ENCODE measurements around the gene ICA1. TPM values are rescaled to one million over a fixed set of nuclear protein-coding genes. Genes with fewer than 3 reads are reported as not detected.

The ICA1 gene
- total RNA-seq, 1 donor from 2014 or later: 10.5 TPM

DNA sequence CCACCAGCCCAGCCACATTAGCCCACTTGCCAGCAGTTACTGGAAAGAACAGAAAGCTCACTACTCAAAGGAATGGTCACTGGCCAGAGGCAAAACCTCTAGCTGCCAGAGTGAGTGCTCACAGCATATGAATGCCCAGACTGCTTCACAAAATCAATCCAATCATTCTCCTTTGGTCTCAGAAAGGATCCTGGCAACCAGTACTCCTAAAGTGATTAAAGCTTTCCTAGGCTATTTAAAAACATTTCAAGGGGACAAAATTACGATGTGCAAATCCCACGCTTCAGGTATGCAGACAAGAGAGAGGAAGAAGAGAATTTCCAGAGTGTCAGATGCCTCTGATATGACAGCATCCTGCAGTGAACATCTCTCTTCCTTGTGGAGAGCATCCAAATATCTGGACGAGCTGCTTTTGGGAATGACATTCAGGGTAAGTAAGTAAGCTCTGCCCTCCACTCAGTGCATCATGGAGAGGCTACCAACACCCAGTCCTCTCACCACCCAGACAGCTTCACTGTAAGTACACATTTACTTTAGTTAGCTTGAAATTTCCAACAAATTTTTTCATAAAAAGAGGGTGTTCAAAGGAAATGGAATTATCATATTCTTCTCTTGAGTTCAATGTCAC, 25.1 kb downstream of the ICA1 start:
- Histone ChIP-seq H3K27me3 (ENCODE audit: control insufficient read depth, insufficient read depth, low read length) (no peaks in the 10 kb centered on the region), H3K4me3 (ENCODE audit: low read depth, low read length) (no peak overlapping the region), H3K36me3 (ENCODE audit: control insufficient read depth, insufficient read depth, low read length) (no peaks in the 10 kb centered on the region)
- FAIRE-seq: no peak
- DNase-seq (ENCODE audit: low read depth): no peak
- TF ChIP-seq CTCF (IDR thresholded peaks at IDR 0.05; ENCODE audit: insufficient read depth, low read length, severe bottlenecking): no peak

DNA sequence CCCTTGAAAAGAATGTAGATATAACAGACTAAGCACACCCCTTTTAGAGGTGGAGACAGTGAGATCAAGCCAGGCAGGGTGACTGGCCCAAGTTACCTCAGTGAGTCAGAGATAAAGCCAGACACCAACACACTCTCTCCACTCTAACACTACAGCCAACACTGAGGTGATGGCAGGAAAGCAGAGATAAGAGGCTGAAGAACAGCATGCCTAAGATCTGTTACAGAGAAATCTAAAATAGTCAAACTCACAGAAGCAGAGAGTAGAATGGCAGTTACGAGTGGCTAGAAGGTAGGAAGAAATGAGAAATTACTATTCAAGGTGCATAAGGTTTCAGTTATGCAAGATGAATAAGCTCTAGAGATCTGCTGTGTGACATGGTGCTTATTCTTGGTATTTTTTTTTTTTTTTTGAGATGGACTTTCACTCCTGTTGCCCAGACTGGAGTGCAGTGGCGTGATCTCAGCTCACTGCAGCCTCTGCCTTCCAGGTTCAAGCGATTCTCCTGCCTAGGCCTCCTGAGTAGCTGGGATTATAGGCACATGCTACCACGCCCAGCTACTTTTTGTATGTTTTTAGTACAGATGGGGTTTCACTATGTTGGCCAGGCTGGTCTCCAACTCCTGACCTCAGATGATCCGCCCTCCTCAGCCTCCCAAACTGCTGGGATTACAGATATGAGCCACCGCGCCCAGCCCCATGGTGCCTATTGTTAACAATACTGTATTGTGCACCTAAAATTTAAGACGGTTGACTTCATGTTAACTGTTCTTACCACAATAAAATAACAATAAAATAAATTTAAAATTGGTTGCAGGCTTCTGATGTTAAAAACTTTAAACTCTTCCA, 28.7 kb downstream of the ICA1 start:
- H3K4me3 ChIP-seq (ENCODE audit: low read depth, low read length): no peak overlapping the region
- no peak for FAIRE-seq
- H3K36me3 ChIP-seq (ENCODE audit: control insufficient read depth, insufficient read depth, low read length): no peaks in the 10 kb centered on the region
- H3K27me3 ChIP-seq (ENCODE audit: control insufficient read depth, insufficient read depth, low read length): no peaks in the 10 kb centered on the region
- TF ChIP-seq CTCF (IDR thresholded peaks at IDR 0.05; ENCODE audit: insufficient read depth, low read length, severe bottlenecking): no peak
- DNase-seq (ENCODE audit: low read depth): peak; percentile 47

GRCh38 chr7:8229927-8230326, 32.0 kb downstream of the ICA1 start:
- no peak for FAIRE-seq
- DNase-seq (ENCODE audit: low read depth): no peak
- H3K27me3 ChIP-seq (ENCODE audit: control insufficient read depth, insufficient read depth, low read length): no peaks in the 10 kb centered on the region
- no peak for TF ChIP-seq CTCF (IDR thresholded peaks at IDR 0.05; ENCODE audit: insufficient read depth, low read length, severe bottlenecking)
- H3K4me3 ChIP-seq (ENCODE audit: low read depth, low read length): no peak overlapping the region
- no peaks in the 10 kb centered on the region for H3K36me3 ChIP-seq (ENCODE audit: control insufficient read depth, insufficient read depth, low read length)

DNA sequence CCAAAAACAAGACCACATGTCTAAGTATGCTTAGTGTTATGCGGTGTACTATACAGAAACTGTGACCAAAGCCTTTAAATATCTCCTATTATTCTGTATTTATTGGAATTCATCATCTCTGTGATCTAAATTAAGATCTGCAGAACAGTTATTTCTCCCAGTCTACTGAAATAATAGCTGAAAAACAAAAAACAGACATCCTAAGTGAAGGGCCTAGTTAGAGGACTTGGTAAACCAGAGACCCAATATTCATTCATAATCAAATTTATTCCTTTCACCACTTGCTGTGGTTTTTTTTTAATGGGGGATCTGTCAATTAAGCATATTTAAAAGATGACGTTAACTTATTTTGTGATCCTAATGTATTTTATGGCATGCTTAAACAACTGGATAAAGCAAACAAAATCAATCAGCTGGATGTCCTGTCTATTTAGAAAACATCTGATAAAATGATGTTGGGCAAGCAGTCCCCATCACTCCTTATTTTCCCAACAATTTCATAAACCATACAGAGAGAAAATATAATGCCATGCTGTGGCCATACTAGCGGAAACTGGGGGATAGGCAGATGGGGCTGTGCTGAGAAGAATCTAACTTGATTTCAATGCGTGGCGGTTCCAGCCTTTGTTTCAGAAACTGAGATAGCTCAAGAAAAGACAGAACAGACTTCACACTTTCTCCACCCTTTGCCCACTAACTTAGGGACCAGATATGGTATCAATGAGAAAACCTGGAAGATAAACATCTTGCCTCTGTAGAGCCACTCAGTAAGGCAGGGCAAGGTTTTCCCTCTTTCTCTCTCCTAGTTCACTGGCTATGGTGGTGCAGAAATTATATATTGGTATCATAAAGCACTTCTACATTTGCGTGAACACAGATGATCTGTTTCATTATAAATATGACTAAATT, 32.9 kb downstream of the ICA1 start:
- Histone ChIP-seq H3K4me3 (ENCODE audit: low read depth, low read length) (no peak overlapping the region), H3K27me3 (ENCODE audit: control insufficient read depth, insufficient read depth, low read length) (no peaks in the 10 kb centered on the region), H3K36me3 (ENCODE audit: control insufficient read depth, insufficient read depth, low read length) (no peaks in the 10 kb centered on the region)
- no peak for FAIRE-seq
- TF ChIP-seq CTCF (IDR thresholded peaks at IDR 0.05; ENCODE audit: insufficient read depth, low read length, severe bottlenecking): no peak
- DNase-seq (ENCODE audit: low read depth): no peak

GRCh38 chr7:8228068-8228467, 33.9 kb downstream of the ICA1 start:
- no peak for TF ChIP-seq CTCF (IDR thresholded peaks at IDR 0.05; ENCODE audit: insufficient read depth, low read length, severe bottlenecking)
- DNase-seq (ENCODE audit: low read depth): no peak
- Histone ChIP-seq H3K27me3 (ENCODE audit: control insufficient read depth, insufficient read depth, low read length) (no peaks in the 10 kb centered on the region), H3K4me3 (ENCODE audit: low read depth, low read length) (no peak overlapping the region), H3K36me3 (ENCODE audit: control insufficient read depth, insufficient read depth, low read length) (no peaks in the 10 kb centered on the region)
- no peak for FAIRE-seq
